ENCODE data around the gene BOLL. TPM values are rescaled to one million over a fixed set of nuclear protein-coding genes. Genes with fewer than 3 reads are reported as not detected.

BOLL gene
- total RNA-seq = 1.4 TPM

GRCh38 chr2:197784956-197785941, at the start of gene BOLL:
Gene BOLL (minus strand): TSS chr2:197785319. CDS start chr2:197781850, 3,469 bp downstream.

GRCh38 chr2:197804049-197804757, 19.1 kb upstream of the BOLL start, which contains the start of gene PLCL1:
Gene PLCL1 (plus strand): TSS chr2:197804593.

GRCh38 chr2:197705121-197705911, 79.8 kb downstream of the BOLL start, which contains the start of gene MARS2:
Gene MARS2 (plus strand): TSS chr2:197705369. CDS start chr2:197705406, 37 bp downstream.

Other genes starting within 250 kb of the BOLL start
- 52.6 TPM for gene RFTN2, start 109.7 kb downstream of the BOLL start, total RNA-seq
- 9.9 TPM for gene MARS2, start 80.0 kb downstream of the BOLL start, total RNA-seq
- 26.5 TPM for gene PLCL1, start 19.3 kb upstream of the BOLL start, total RNA-seq

Data from diencephalon (tissue), 1 donor.